Measurements from ENCODE around the gene IQGAP3. TPM values are rescaled to one million over a fixed set of nuclear protein-coding genes. Genes with fewer than 3 reads are reported as not detected.
A peak's percentile ranks its signal among the peaks of the same experiment; 100 is the strongest.

The IQGAP3 gene
- total RNA-seq, 2 donors from 2014 or later: 13.6 to 57.9 TPM

DNA sequence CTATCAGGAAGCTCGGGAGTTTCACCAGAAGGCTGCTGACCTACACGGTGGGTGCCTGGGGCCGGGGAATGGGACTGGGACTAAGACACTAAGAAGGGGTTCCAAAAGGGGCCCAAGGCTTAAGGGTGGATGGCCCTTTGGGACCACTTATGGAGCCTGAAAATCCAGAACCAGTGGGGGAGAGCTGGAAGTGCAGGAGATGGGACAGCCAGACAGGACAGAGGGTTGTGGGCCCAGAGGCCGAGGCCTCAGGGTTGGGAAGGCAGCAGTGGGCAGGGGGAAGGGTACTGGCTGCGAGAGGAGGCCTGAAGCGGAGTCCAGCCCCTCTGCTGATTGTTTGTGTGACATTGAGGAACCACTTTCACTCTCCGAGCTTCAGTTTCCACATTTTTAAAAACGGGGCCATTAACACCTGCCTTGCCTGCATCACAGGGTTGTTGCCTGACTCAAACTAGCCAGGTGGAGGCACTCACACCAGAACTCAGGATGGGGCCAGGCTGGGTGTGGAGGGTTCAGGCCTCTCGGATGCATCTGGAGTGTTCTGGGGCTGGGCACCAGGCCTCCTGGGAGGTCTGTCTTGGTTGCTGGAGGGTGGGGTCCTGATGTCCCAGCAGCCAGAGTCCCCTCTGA is 10.1 kb upstream of the IQGAP3 start:
- H3K27me3 ChIP-seq: no peaks in the 10 kb centered on the region
- TF ChIP-seq CTCF (IDR thresholded peaks at IDR 0.05): no peak
- no peaks in the 10 kb centered on the region for H3K4me1 ChIP-seq
- H3K9me3 ChIP-seq: no peaks in the 10 kb centered on the region
- no peak overlapping the region for H3K27ac ChIP-seq
- intact Hi-C loops (cut with DNase I): loop anchor here (5.0 kb wide), 1 partner anchor 130 kb away; no protein-coding TSS in a partner anchor
- no peak for DNase-seq
- no peak overlapping the region for H3K4me3 ChIP-seq
- no peaks in the 10 kb centered on the region for H3K36me3 ChIP-seq
- no peak overlapping the region for H3K9ac ChIP-seq (ENCODE audit: low read depth in 2 of 2, low read length in 2 of 2)

GRCh38 chr1:156581661-156582387 is 9.5 kb upstream of the IQGAP3 start:
- Histone ChIP-seq H3K27ac (no peak overlapping the region), H3K4me1 (no peaks in the 10 kb centered on the region), H3K27me3 (no peaks in the 10 kb centered on the region), H3K4me3 (no peak overlapping the region), H3K9ac (ENCODE audit: low read depth in 2 of 2, low read length in 2 of 2) (no peak overlapping the region), H3K36me3 (no peaks in the 10 kb centered on the region), H3K9me3 (no peaks in the 10 kb centered on the region)
- no peak for TF ChIP-seq CTCF (IDR thresholded peaks at IDR 0.05)
- no peak for DNase-seq
- intact Hi-C loops (cut with DNase I): loop anchor here (5.0 kb wide), 1 partner anchor 130 kb away; no protein-coding TSS in a partner anchor

DNA sequence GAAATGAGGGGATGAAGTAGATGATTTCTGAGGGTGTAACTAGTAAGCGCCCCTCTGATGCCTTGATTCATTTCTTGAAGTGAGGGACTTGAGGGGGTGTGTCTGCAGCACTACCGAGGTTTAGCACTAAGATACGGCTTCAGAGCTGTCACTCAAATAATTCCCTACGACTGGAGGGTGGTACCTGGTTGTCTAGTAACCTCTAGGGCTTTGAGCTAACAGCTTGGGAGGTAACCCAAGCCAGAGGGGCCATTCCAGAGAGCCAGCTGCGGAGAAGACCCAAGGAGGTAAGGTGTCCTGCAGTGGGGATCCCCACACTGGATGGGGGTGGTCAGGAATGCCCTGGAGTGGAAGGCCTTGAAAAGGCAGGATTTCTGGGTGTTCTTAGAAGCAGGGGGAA is 7.1 kb upstream of the IQGAP3 start, which contains the start of gene TTC24:
TTC24 (plus strand) TSS at position 252 of the 400 bp plus-strand sequence. CDS start 1,642 bp downstream, outside the sequence.
- no peak for DNase-seq
- no peaks in the 10 kb centered on the region for H3K27me3 ChIP-seq
- H3K27ac ChIP-seq: no peak within 1 kb of the TSS
- no peak within 1 kb of the TSS for H3K4me3 ChIP-seq
- no peak within 1 kb of the TSS for H3K9ac ChIP-seq (ENCODE audit: low read depth in 2 of 2, low read length in 2 of 2)
- intact Hi-C loops (cut with DNase I): no loop called here
- no peak for TF ChIP-seq CTCF (IDR thresholded peaks at IDR 0.05)
- no peaks in the 10 kb centered on the region for H3K4me1 ChIP-seq
- no peaks in the 10 kb centered on the region for H3K9me3 ChIP-seq
- H3K36me3 ChIP-seq: no peaks in the 10 kb centered on the region

DNA sequence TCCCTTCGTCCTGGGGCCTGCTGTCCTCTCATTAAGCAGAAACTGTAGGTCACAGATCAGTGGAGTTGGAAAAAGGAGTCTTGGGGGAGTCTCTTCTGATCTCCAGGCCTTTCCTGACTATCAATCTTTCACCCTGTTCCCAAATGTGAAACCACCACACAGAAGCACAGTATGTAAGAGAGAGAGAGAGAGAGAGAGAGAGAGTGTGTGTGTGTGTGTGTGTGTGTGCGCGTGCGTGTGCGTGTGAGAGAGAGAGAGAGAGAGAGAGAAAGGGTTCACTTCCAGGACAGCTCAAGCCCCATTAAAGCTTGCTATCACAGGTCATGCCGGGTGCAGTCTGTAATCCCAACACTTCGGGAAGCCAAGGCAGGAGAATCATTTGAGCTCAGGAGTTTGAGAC is 5.7 kb upstream of the IQGAP3 start:
- DNase-seq: no peak
- no peak for TF ChIP-seq CTCF (IDR thresholded peaks at IDR 0.05)

DNA sequence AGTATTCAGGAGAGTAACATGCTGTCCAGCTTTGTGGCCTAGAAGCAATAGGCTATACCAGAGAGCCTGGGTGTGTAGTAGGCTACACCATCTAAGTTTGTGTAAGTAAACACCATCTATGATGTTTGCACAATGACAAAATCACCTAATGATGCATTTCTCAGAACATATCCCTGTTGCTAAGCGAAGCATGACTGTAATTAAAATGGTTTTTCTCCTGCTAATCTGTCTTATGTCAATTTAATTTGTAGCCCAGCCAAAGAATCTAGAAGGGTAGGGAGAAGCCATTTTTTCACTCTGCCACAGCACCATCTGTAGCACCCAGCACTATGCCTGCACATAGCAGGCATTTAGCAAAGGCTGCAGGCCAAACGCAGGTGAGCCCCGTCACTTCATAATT is 5.2 kb upstream of the IQGAP3 start:
- Histone ChIP-seq H3K9ac (ENCODE audit: low read depth in 2 of 2, low read length in 2 of 2) (peak overlapping the region in 1 of 2 donors; percentile 34), H3K4me1 (no peaks in the 10 kb centered on the region), H3K9me3 (no peaks in the 10 kb centered on the region), H3K27ac (peak overlapping the region; percentile 47), H3K27me3 (no peaks in the 10 kb centered on the region), H3K4me3 (no peak overlapping the region), H3K36me3 (no peaks in the 10 kb centered on the region)
- intact Hi-C loops (cut with DNase I): no loop called here
- DNase-seq: no peak
- no peak for TF ChIP-seq CTCF (IDR thresholded peaks at IDR 0.05)

More for the DNA sequence above, 5.7 kb upstream of the IQGAP3 start:
- H3K27me3 ChIP-seq: no peaks in the 10 kb centered on the region
- no peaks in the 10 kb centered on the region for H3K9me3 ChIP-seq
- H3K4me3 ChIP-seq: no peak overlapping the region
- H3K9ac ChIP-seq (ENCODE audit: low read depth in 2 of 2, low read length in 2 of 2): peak overlapping the region in 1 of 2 donors; percentile 34
- intact Hi-C loops (cut with DNase I): no loop called here
- no peaks in the 10 kb centered on the region for H3K36me3 ChIP-seq
- peak overlapping the region; percentile 47 for H3K27ac ChIP-seq
- H3K4me1 ChIP-seq: no peaks in the 10 kb centered on the region
